A172 (cell line): ENCODE measurements around the gene MID2. TPM values are rescaled to one million over a fixed set of nuclear protein-coding genes. Genes with fewer than 3 reads are reported as not detected.
"Not testable (repeated sequence)": the region's sequence is repeated elsewhere in the genome, so short reads cannot be mapped to it uniquely, and the experiment has no call there.

Source experiments
- DNase-seq: peaks from one replicate; pipeline ENCODE4 v3.0.0-alpha.2; 2015; ENCODE audit warnings: low spot score
- total RNA-seq: library from RNA; depleted of rRNA; stranded (reverse); fragments of >200 nt; shearing (Covaris generic); gene quantifications from 2 replicates; pipeline ENCODE4 v1.2.3, GENCODE V29; 2014; rRNA removed

Gene MID2, protein sequence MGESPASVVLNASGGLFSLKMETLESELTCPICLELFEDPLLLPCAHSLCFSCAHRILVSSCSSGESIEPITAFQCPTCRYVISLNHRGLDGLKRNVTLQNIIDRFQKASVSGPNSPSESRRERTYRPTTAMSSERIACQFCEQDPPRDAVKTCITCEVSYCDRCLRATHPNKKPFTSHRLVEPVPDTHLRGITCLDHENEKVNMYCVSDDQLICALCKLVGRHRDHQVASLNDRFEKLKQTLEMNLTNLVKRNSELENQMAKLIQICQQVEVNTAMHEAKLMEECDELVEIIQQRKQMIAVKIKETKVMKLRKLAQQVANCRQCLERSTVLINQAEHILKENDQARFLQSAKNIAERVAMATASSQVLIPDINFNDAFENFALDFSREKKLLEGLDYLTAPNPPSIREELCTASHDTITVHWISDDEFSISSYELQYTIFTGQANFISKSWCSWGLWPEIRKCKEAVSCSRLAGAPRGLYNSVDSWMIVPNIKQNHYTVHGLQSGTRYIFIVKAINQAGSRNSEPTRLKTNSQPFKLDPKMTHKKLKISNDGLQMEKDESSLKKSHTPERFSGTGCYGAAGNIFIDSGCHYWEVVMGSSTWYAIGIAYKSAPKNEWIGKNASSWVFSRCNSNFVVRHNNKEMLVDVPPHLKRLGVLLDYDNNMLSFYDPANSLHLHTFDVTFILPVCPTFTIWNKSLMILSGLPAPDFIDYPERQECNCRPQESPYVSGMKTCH
- total RNA-seq = 5.7 and 6.7 TPM in 2 replicates

GRCh38 chrX:107825698-107826237 lies at the start of gene MID2:
TSS of gene MID2 (plus strand) at chrX:107825866. CDS start at chrX:107826427, 561 bp downstream.
- DNase-seq = peak; percentile 19

DNA sequence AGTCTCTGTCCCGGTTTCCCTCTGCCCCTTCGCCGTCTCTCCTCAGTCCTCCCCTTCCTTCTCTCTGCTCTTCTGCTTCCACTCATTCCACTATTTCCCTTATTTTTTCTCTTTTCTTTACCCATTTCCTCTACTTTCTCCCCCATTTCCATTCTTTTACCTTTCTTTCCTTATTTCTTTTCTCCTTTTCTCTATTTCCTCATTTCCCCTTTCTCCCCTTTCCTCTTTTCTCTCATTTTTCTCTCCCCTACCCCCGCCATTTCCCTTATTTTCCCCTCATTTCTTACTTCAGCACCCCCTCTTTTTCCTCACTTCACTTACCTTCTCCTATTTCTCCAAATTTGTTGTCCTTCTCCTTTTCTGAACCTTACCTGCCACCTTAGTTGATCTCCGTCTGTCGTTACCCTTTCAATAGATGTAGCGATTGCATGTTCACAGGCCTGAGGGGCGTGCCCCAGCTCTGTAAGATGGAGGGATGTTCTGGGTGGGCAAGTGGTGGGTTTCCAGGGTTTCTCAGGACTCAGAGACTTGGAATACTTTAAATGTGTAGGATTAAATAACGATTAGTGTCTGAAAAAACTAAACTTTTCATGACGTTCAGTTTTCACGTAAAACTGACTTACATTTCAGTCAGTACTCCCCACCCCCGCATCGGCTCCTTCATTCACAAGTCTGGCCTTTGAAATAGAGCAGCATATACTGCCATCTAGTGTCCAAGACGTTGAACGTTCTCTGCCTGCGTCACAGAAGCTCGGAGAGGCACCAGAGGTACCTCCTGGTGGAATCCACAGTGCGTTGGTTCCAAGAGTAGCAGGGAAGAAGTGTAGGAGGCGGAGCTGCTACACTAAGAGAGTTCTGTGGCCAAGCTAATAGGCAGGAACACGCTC lies 48.8 kb upstream of the MID2 start:
- DNase-seq = peak; percentile 49

DNA sequence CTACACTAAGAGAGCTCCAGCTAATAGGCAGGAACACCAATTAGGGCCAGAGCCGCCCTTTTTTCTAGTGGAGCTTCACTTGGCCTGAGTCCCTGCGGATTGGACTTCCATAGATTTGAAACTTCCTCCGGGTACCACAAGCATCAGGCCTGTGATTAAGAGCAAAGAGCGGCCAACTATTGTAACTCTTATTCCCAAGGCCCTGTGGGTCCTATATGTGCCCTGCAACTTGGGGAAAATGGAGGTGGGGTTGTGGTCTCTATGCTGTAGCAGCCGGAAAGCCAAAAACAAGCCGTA lies 48.2 kb upstream of the MID2 start, which contains the start of gene NCBP2L:
Gene NCBP2L, plus strand, starts transcription at position 198 of the 297 bp plus-strand sequence. CDS start 16,488 bp downstream, outside the sequence.
- no peak for DNase-seq

DNA sequence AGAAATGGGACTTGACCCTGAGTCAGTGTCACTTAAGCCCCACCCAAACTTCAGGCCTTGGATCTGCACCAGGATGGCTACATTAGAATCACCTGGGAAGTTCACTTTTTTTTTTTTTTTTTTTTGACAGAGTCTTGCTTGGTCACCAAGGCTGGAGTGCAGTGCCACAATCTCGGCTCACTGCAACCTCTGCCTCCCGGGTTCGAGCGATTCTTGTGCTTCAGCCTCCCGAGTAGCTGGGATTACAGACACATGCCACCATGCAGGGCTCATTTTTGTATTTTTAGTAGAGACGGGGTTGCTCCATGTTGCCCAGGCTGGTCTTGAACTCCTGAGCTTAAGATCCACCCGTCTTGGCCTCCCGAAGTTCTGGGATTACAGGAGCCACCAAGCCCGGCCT lies 45.1 kb upstream of the MID2 start:
- no peak for DNase-seq

GRCh38 chrX:107787827-107788226 lies 37.8 kb upstream of the MID2 start:
- DNase-seq = no peak

DNA sequence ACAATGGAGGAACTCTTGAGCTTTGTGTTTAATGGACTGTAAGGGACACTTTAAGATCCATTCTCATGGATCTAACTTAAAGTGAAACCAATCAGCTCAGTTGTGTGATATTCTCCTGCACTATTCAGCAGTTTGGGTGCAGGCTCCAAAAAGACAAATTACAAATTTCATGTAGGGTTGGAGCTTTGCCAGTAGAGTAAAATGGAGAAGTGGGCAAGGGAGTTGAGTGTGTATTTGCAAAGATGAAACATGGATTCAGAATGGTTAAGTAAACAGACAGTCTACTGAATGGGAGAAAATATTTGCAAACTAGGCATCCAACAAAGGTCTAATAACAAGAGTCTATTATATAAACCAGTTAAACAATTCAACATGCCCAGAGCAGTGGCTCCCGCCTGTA lies 21.2 kb upstream of the MID2 start:
- DNase-seq = no peak

GRCh38 chrX:107805179-107805578 lies 20.5 kb upstream of the MID2 start:
- DNase-seq = no peak

DNA sequence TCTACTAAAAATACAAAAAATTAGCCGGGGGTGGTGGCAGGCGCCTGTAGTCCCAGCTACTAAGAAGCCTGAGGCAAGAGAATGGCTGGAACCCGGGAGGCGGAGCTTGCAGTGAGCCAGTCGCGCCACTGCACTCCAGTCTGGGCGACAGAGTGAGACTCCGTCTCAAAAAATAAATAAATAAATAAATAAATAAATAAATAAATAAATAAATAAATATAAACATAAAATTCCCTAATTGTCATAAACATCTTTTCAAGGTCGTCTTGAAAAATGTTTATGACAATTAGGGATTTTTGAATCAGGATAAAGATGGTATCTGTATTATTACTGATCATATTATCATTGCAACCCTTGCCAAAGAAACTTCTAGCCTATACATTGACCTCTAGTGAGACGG lies 15.6 kb upstream of the MID2 start:
- not testable (repeated sequence) for DNase-seq

DNA sequence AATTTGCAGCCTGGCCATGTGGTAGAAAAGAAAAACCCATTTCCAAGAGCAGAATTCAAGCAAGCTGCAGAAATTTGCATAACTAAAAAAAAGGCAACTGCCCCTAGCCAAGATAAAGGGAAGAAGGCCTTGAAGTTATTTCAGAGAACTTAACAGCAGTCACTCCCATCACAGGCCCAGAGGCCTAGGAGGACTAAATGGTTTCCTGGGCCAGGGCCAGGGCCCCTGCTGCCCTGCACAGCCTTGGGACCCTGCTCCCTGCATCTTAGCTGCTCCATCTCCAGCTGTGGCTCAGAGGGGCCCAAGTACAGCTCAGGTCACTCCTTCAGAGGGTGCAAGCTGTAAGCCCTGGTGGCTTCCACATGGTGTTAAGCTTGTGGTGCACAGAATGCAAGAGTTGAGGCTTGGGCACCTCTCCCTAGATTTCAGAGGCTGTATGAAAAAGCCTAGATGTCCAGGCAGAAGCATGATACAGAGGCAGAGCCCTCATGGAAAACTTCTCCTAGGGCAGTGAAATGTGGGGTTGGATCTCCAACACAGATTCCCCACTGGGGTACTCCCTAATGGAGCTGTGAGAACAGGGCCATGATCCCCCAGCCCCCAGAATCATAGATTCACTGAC lies 6.7 kb upstream of the MID2 start:
- no peak for DNase-seq

- no peak for DNase-seq
Observed at GRCh38 chrX:107823042-107823441, 2.6 kb upstream of the MID2 start.

GRCh38 chrX:107823456-107823855 lies 2.2 kb upstream of the MID2 start:
- DNase-seq = no peak

- DNase-seq = no peak
Observed at GRCh38 chrX:107826238-107827029, 768 bp downstream of the MID2 start.

GRCh38 chrX:107827030-107827831 lies 1.6 kb downstream of the MID2 start:
- DNase-seq = no peak

- DNase-seq = no peak
Observed at GRCh38 chrX:107827852-107828251, 2.2 kb downstream of the MID2 start.

DNA sequence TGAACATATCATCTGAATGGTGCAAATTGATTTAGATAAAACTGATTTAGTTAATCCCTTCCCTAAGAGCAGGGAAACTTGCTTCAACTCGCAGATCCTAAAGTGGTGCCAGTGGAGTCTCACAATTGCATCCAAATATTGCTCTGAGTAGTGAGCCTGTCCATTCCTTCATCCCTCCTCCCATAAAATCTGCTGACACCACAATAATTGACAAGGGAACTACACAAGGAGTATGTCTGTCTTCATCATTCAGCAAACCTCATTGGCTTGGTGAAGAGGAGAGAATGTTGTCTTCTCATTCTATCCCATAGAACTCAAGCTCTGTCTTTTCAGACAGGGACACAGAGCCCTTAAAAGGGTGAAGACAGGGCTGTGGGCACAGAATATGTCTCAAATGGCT lies 4.2 kb downstream of the MID2 start:
- DNase-seq = no peak

DNA sequence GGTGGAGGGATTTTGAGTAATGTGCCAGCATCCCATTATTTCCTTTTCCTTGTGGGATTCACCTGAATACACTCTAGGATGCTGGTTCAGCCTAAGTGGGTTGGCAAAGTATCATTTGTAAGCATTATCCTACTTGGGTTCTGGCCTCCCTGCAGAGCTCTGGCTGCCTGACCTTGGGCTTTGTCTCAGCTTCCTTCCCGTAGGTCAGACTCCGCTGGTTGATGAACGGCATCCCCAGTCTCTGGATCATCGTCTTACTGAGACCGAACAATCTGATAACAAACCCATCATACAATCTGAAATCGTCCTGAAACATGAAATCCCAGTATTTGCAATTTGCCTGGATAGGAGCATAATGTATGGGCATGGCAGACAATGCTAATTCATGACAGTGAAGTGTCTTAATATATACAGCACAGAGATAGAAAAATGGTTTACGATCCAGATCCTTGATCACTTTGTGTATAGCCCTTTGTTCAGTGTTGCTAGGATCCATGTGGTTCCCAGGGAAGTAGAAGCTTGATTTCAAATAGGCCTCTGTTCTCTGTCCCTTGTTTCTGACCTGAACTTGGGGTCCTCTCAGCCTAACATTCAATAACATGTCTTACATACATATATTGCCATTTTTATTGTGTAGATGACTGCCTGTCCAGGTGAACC lies 5.5 kb downstream of the MID2 start:
- DNase-seq = no peak

DNA sequence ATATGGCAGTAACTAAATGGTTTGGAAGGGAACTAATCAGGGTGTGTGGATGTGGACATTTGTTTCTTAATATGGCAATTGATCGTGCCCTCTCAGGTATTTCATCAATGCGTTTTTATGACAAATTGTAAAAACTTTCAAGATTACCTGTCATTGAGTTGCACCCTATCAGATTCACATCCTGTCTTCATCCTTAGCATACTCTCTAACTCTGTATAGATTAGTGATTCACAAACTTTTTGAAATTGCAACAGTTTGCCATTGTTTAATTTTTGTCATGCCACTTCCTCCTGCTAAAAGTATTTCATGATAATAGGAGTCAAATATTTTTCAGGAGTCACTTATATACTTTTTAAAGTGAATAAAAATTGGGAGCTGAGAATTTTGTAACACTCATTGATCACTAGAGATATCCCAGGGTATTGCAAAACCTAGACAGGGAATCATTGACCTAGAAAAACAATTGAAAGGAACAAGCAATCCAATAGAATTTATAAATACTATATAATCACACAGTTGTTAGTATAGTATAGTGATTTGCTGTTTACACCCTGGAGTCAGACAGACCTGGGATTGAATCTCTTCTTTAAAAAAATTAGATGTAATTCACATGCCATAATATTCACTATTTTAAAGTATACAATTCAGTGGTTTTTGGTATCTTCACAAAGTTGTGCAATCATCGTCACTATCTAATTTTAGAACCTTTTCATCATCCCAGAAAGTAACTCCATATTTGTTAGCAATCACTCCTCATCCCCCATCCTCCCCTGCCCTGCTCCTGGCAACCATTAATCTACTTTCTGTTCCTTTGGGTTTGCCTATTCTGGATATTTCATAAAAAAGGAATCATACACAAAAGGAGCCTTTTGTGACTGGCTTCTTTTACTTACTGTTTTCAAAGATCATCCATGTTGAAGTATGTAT lies 8.9 kb downstream of the MID2 start:
- DNase-seq = no peak

GRCh38 chrX:107836958-107837357 lies 11.3 kb downstream of the MID2 start:
- DNase-seq = no peak
